Loucy (cell line): ENCODE data around the gene ZSCAN5A.

Source experiments
- H2AFZ ChIP-seq: fragments of 200-600 bp; sonication (generic); 2 replicates; pipeline ENCODE4 v1.6.0; 2016; ENCODE audit warnings: antibody characterized with exemption, mild to moderate bottlenecking, low read length, moderate library complexity
- H3F3A ChIP-seq: fragments of 200-600 bp; 2 replicates; pipeline ENCODE4 v1.6.0; 2016; ENCODE audit warnings: antibody characterized with exemption, low read depth, mild to moderate bottlenecking
- H3K27me3 ChIP-seq: fragments of 200-600 bp; sonication (generic); 2 replicates; pipeline ENCODE4 v1.6.1; 2014; ENCODE audit warnings: low read length, mild to moderate bottlenecking; ENCODE audit not compliant: insufficient read depth, poor library complexity, severe bottlenecking
- H3K36me3 ChIP-seq: fragments of 200-600 bp; sonication (generic); 2 replicates; pipeline ENCODE4 v1.6.1; 2016; ENCODE audit warnings: low read length; ENCODE audit not compliant: insufficient read depth
- H3K4me1 ChIP-seq: fragments of 200-600 bp; sonication (generic); 2 replicates; pipeline ENCODE4 v1.5.1; 2014; ENCODE audit warnings: low read length, mild to moderate bottlenecking; ENCODE audit not compliant: insufficient read depth, poor library complexity, severe bottlenecking
- H3K4me2 ChIP-seq: fragments of 200-600 bp; sonication (generic); 2 replicates; pipeline ENCODE4 v1.6.0; 2014; ENCODE audit warnings: antibody characterized with exemption, low read length, low read depth, mild to moderate bottlenecking; ENCODE audit not compliant: poor library complexity, severe bottlenecking
- H3K4me3 ChIP-seq: fragments of 200-600 bp; sonication (generic); 2 replicates; pipeline ENCODE4 v1.5.1; 2014; ENCODE audit warnings: low read length, mild to moderate bottlenecking, mixed read lengths; ENCODE audit not compliant: poor library complexity, severe bottlenecking
- H3K79me2 ChIP-seq: fragments of 200-600 bp; sonication (generic); 2 replicates; pipeline ENCODE4 v1.6.1; 2014; ENCODE audit warnings: low read length; ENCODE audit not compliant: insufficient read depth
- H3K9ac ChIP-seq: fragments of 200-600 bp; sonication (generic); 2 replicates; pipeline ENCODE4 v1.6.0; 2014; ENCODE audit warnings: mild to moderate bottlenecking, low read depth, low read length, moderate library complexity; ENCODE audit not compliant: poor library complexity, severe bottlenecking
- H3K9me2 ChIP-seq: fragments of 200-600 bp; sonication (generic); replicated peaks from 2 replicates; pipeline ENCODE4 v1.6.1; 2016; ENCODE audit warnings: low read depth, low read length, mixed read lengths
- H3K9me3 ChIP-seq: fragments of 200-600 bp; sonication (generic); 2 replicates; pipeline ENCODE4 v1.6.1; 2014; ENCODE audit warnings: mild to moderate bottlenecking, antibody characterized with exemption, low read length, low read depth; ENCODE audit not compliant: insufficient read depth
- H4K20me1 ChIP-seq: fragments of 200-600 bp; sonication (generic); 2 replicates; pipeline ENCODE4 v1.6.0; 2014; ENCODE audit warnings: antibody characterized with exemption, low read length, mild to moderate bottlenecking; ENCODE audit not compliant: insufficient read depth, poor library complexity, severe bottlenecking
- CTCF ChIP-seq: fragments of 200-600 bp; sonication (generic); conservative IDR thresholded peaks from 2 replicates; pipeline ENCODE4 v1.5.1; 2014; ENCODE audit warnings: mild to moderate bottlenecking, antibody characterized with exemption, low read length
- EZH2phosphoT487 ChIP-seq: fragments of 200-600 bp; IDR thresholded peaks from 2 replicates; pipeline ENCODE4 v1.6.1; 2018; ENCODE audit warnings: antibody characterized with exemption, mild to moderate bottlenecking, moderate library complexity, borderline replicate concordance

The ZSCAN5A gene

GRCh38 chr19:56299688-56300087 lies 15.0 kb downstream of the ZSCAN5A start:
- H3K4me2 ChIP-seq, result no peak overlapping the region
- H4K20me1 ChIP-seq, result no peaks in the 10 kb centered on the region
- no peaks in the 10 kb centered on the region for H3F3A ChIP-seq
- no peak overlapping the region for H3K4me3 ChIP-seq
- H3K9me2 ChIP-seq, result no peaks in the 10 kb centered on the region
- H3K79me2 ChIP-seq, result no peaks in the 10 kb centered on the region
- no peaks in the 10 kb centered on the region for H3K9me3 ChIP-seq
- no peaks in the 10 kb centered on the region for H3K36me3 ChIP-seq
- no peak overlapping the region for H2AFZ ChIP-seq
- TF ChIP-seq CTCF (no peak), EZH2phosphoT487 (no peak)
- H3K4me1 ChIP-seq, result peaks cover 11% of the 10 kb centered on the region
- H3K27me3 ChIP-seq, result no peaks in the 10 kb centered on the region
- no peak overlapping the region for H3K9ac ChIP-seq

- Histone ChIP-seq H3K9ac (no peak overlapping the region), H2AFZ (no peak overlapping the region), H3K4me2 (no peak overlapping the region), H4K20me1 (no peaks in the 10 kb centered on the region), H3K79me2 (no peaks in the 10 kb centered on the region), H3K27me3 (no peaks in the 10 kb centered on the region), H3K36me3 (no peaks in the 10 kb centered on the region), H3K4me3 (no peak overlapping the region), H3K4me1 (peaks cover 8% of the 10 kb centered on the region), H3K9me2 (no peaks in the 10 kb centered on the region), H3F3A (no peaks in the 10 kb centered on the region), H3K9me3 (no peaks in the 10 kb centered on the region; the same call in 1 of the 2 replicates)
- no peak for TF ChIP-seq CTCF
- no peak for TF ChIP-seq EZH2phosphoT487
These were observed 17.6 kb downstream of the ZSCAN5A start for GRCh38 chr19:56297010-56297409.

DNA sequence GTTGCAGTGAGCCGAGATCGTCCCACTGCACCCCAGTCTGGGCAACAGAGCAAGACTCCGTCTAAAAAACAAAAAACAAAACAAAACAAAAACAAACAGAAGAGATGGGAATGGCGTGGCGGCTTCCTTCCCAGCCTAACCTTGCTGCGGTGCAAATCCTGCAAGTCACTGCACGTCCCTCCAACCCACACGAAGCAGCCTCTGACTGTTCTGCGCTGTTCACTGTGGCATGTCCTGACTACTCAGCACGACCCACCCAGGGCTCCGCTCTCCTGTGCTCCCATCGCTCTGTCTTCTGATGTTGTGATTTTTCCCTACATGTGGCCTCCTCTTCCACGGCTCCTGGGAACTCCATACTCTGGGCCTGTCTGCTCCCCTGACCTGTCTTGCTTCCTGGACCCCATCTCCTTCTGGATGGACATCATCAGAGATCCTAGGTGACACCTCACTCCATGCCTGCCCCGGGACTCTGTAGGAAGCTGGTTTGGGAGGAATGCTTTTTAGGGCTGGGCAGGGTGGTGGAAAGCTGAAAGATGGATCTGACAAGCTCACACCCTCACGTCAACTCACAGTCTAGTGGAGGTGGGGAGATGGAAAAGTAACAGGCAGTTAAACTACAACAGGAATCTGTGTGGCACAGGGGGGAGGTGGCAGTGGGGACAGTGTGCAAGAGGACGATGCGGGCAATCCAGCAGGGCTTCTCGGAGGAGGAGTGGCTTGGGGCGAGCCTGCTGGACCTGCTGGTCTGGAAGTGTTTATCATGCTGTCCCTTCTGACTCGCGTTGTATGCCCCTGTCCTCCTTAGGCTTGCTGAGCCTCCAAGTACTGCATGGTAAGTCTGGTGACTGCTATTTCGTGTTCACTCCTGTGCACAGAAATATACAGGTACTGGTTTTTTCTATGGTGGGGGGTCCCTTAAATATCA lies 18.8 kb downstream of the ZSCAN5A start:
- no peaks in the 10 kb centered on the region for H3K79me2 ChIP-seq
- no peaks in the 10 kb centered on the region for H3K27me3 ChIP-seq
- no peak overlapping the region for H3K9ac ChIP-seq
- TF ChIP-seq CTCF (no peak), EZH2phosphoT487 (no peak)
- H3K4me2 ChIP-seq, result no peak overlapping the region
- H3K4me1 ChIP-seq, result no peaks in the 10 kb centered on the region
- no peaks in the 10 kb centered on the region for H3K36me3 ChIP-seq
- H2AFZ ChIP-seq, result no peak overlapping the region
- no peaks in the 10 kb centered on the region for H3K9me2 ChIP-seq
- no peak overlapping the region for H3K4me3 ChIP-seq
- no peaks in the 10 kb centered on the region for H4K20me1 ChIP-seq
- H3F3A ChIP-seq, result no peaks in the 10 kb centered on the region
- no peaks in the 10 kb centered on the region; the same call in 1 of the 2 replicates for H3K9me3 ChIP-seq
